ENCODE data around the gene SOX6. TPM values are rescaled to one million over a fixed set of nuclear protein-coding genes. Genes with fewer than 3 reads are reported as not detected.

SOX6 gene
- total and polyA plus RNA-seq, 2 donors (not counting 3 experiments of a cell fraction or from before 2014, with no cell fraction given), result 0.14 to 3.7 TPM

DNA sequence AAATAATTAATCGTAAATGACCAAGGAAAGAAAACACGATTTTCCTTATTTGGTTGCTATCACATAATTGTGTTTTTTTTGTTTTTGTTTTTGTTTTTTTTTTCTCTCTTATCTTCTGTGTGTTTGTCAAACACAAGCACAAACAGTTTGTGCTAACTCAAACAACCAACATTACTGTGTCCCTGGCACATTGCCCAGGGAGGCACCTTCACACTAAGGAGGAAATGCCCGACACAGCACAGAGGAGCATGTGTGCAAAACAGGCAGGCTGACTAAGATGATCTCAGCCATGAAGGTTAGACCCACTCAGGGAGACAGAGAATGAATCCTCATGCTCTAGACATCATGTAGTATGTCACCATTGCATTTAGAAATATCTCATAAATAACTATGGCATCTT lies 130.1 kb downstream of the SOX6 start:
- CTCF ChIA-PET, result no interaction called here
- dilution Hi-C loops (cut with MboI; ENCODE audit: extremely low pct_ligation_motif_present, low sequenced_read_pairs), result no loop called here
- POLR2A ChIA-PET, result no interaction called here

DNA sequence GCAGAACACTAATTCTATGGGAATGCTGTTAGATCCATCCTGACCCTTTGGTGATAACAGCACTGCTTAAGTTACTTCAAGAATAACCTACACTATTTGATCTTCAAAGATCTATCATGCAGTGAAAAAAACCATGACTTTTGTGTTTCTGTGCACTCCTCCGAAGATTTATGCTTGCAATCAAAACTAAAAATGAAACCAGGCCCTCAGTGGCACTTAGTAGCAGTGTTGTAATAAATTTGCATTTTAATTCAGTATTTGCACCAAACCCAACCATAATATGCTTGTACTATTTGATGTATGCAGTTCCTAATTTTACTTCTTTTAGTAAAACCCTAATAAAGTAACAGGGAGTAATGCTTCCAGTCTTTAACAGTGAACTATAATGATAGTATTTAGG lies 130.7 kb downstream of the SOX6 start:
- Histone ChIP-seq H3K36me3 (ENCODE audit: control insufficient read depth in 2 of 2, extremely low read depth in 1 of 2, insufficient read depth in 2 of 2, low read length in 2 of 2) (no peaks in the 10 kb centered on the region), H4K20me1 (replicated peaks; ENCODE audit: control insufficient read depth, extremely low read depth, insufficient read depth, low read length) (no peaks in the 10 kb centered on the region), H3K27me3 (ENCODE audit: control insufficient read depth in 2 of 2, insufficient read depth in 2 of 2, low read length in 2 of 2) (no peaks in the 10 kb centered on the region), H2AFZ (ENCODE audit: low read depth, low read length) (no peak overlapping the region), H3K9ac (replicated peaks; ENCODE audit: extremely low read depth, insufficient read depth, low read length) (no peak overlapping the region), H3K9me3 (replicated peaks; ENCODE audit: control insufficient read depth, insufficient read depth, low read length) (no peaks in the 10 kb centered on the region), H3K4me3 (replicated peaks in 1 of 3; ENCODE audit: insufficient read depth in 1 of 3, low read depth in 1 of 3, low read length in 3 of 3) (no peak overlapping the region), H3K4me2 (ENCODE audit: insufficient read depth, low read length) (no peak overlapping the region), H3K27ac (ENCODE audit: insufficient read depth, low read depth, low read length) (no peak overlapping the region), H3K4me1 (ENCODE audit: control insufficient read depth, extremely low read depth, insufficient read depth, low read length) (peaks cover 12% of the 10 kb centered on the region), H3K9me1 (replicated peaks; ENCODE audit: control insufficient read depth, extremely low read depth, insufficient read depth, low read length) (no peaks in the 10 kb centered on the region), H3K79me2 (ENCODE audit: control insufficient read depth, insufficient read depth, low read length) (no peaks in the 10 kb centered on the region)
- DNase-seq (ENCODE audit: low read depth, low spot score), result no peak
- FAIRE-seq, result no peak
- CTCF ChIA-PET, result no interaction called here
- TF ChIP-seq JUN (IDR thresholded peaks at IDR 0.05; ENCODE audit: borderline replicate concordance, insufficient read depth, insufficient read length, low read depth), result no peak
- POLR2A ChIA-PET, result no interaction called here
- intact Hi-C loops (cut with micrococcal nuclease) (no loop called here), dilution Hi-C loops (cut with MboI; ENCODE audit: extremely low pct_ligation_motif_present, low sequenced_read_pairs) (no loop called here)
- BruUV-seq (replicated peaks), result no TSS peak

More for the DNA sequence above, 130.1 kb downstream of the SOX6 start:
- TF ChIP-seq, protein P1, sequence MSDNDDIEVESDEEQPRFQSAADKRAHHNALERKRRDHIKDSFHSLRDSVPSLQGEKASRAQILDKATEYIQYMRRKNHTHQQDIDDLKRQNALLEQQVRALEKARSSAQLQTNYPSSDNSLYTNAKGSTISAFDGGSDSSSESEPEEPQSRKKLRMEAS (IDR thresholded peaks at IDR 0.05; ENCODE audit: insufficient read depth, insufficient read length), result no peak
- TF ChIP-seq POLR2AphosphoS5 (IDR thresholded peaks at IDR 0.05; ENCODE audit: insufficient read depth, low read depth, low read length) (peak; percentile 18), MYC (IDR thresholded peaks at IDR 0.05; ENCODE audit: low read depth, low read length) (no peak), GATA2 (IDR thresholded peaks at IDR 0.05; ENCODE audit: insufficient read depth, insufficient read length, low read depth, low read length) (no peak)
- Histone ChIP-seq H3K9ac (replicated peaks; ENCODE audit: extremely low read depth, insufficient read depth, low read length) (no peak overlapping the region), H3K27ac (ENCODE audit: insufficient read depth, low read depth, low read length) (no peak overlapping the region), H3K79me2 (ENCODE audit: control insufficient read depth, insufficient read depth, low read length) (no peaks in the 10 kb centered on the region), H3K9me3 (replicated peaks; ENCODE audit: control insufficient read depth, insufficient read depth, low read length) (no peaks in the 10 kb centered on the region), H3K36me3 (ENCODE audit: control insufficient read depth in 2 of 2, extremely low read depth in 1 of 2, insufficient read depth in 2 of 2, low read length in 2 of 2) (no peaks in the 10 kb centered on the region), H4K20me1 (replicated peaks; ENCODE audit: control insufficient read depth, extremely low read depth, insufficient read depth, low read length) (no peaks in the 10 kb centered on the region), H2AFZ (ENCODE audit: low read depth, low read length) (peak overlapping the region; percentile 58), H3K4me2 (ENCODE audit: insufficient read depth, low read length) (no peak overlapping the region), H3K4me3 (replicated peaks in 1 of 3; ENCODE audit: insufficient read depth in 1 of 3, low read depth in 1 of 3, low read length in 3 of 3) (no peak overlapping the region), H3K4me1 (ENCODE audit: control insufficient read depth, extremely low read depth, insufficient read depth, low read length) (peaks cover 12% of the 10 kb centered on the region), H3K9me1 (replicated peaks; ENCODE audit: control insufficient read depth, extremely low read depth, insufficient read depth, low read length) (no peaks in the 10 kb centered on the region), H3K27me3 (ENCODE audit: control insufficient read depth in 2 of 2, insufficient read depth in 2 of 2, low read length in 2 of 2) (no peaks in the 10 kb centered on the region)
- DNase-seq (ENCODE audit: low read depth, low spot score) (peak; percentile 64), FAIRE-seq (no peak)
- intact Hi-C loops (cut with micrococcal nuclease), result no loop called here
- no TSS peak for BruUV-seq (replicated peaks)
